ENCODE data around the gene RAB4A. TPM values are rescaled to one million over a fixed set of nuclear protein-coding genes. Genes with fewer than 3 reads are reported as not detected.

Gene RAB4A
- total and polyA plus RNA-seq, 2 of the 8 experiments (the other 6 are each of a cell fraction or from before 2014, with no cell fraction given), result 13.3 to 68.8 TPM

DNA sequence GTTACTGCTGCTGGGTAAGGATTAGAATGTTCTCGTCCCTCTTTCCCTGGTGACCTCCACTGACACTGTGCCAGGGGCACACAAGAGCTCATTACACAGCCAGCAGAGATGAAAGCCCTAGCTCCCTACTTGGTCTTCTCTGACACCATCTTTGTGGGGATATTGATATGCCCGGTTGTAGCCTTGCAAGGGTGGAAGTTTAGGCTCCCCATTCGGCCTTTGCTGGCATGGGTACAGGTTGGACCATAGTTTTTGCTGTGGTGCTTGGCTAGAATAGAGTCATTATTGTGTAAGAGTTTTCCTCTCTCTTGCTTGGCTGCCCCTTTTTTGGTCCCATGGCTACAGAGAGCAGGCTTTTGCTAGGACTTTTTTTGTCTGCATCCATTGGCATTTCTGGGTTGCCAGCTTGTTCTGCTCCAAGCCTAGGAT lies 12.3 kb downstream of the RAB4A start (continued):
- TF ChIP-seq, protein P1, sequence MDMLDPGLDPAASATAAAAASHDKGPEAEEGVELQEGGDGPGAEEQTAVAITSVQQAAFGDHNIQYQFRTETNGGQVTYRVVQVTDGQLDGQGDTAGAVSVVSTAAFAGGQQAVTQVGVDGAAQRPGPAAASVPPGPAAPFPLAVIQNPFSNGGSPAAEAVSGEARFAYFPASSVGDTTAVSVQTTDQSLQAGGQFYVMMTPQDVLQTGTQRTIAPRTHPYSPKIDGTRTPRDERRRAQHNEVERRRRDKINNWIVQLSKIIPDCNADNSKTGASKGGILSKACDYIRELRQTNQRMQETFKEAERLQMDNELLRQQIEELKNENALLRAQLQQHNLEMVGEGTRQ (IDR thresholded peaks at IDR 0.05; ENCODE audit: low read length), result no peak
